ENCODE data around the gene ABR.

DNA sequence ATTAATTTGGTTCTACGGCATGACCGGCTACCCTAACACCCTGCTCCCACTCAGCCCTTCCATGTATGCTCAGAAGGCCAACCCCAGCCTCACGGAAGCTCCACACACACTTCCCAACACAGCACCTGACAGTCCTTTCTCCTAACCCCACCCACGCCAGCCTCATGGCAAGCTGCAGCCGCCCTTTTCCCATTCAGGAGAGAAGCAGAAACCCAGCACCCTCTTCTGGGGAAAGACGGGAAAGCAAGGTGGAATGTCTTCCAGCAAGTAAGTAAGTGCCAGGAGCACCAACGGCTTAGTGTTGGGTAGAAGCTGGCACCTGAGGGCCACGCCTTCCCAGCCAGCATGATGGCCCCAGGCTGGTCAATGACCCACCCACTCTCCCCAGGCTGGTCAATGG is 32.1 kb downstream of the ABR start:
- TF ChIP-seq, protein P1, sequence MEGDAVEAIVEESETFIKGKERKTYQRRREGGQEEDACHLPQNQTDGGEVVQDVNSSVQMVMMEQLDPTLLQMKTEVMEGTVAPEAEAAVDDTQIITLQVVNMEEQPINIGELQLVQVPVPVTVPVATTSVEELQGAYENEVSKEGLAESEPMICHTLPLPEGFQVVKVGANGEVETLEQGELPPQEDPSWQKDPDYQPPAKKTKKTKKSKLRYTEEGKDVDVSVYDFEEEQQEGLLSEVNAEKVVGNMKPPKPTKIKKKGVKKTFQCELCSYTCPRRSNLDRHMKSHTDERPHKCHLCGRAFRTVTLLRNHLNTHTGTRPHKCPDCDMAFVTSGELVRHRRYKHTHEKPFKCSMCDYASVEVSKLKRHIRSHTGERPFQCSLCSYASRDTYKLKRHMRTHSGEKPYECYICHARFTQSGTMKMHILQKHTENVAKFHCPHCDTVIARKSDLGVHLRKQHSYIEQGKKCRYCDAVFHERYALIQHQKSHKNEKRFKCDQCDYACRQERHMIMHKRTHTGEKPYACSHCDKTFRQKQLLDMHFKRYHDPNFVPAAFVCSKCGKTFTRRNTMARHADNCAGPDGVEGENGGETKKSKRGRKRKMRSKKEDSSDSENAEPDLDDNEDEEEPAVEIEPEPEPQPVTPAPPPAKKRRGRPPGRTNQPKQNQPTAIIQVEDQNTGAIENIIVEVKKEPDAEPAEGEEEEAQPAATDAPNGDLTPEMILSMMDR (IDR thresholded peaks at IDR 0.05): peak; percentile 74
- TF ChIP-seq, protein P2, sequence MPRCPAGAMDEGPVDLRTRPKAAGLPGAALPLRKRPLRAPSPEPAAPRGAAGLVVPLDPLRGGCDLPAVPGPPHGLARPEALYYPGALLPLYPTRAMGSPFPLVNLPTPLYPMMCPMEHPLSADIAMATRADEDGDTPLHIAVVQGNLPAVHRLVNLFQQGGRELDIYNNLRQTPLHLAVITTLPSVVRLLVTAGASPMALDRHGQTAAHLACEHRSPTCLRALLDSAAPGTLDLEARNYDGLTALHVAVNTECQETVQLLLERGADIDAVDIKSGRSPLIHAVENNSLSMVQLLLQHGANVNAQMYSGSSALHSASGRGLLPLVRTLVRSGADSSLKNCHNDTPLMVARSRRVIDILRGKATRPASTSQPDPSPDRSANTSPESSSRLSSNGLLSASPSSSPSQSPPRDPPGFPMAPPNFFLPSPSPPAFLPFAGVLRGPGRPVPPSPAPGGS (IDR thresholded peaks at IDR 0.05): no peak
